HG02623 (cell line): ENCODE measurements around the gene NPAS3.

Source experiments
- ATAC-seq: cut with Tn5 transposase; IDR thresholded peaks from one replicate; pipeline ENCODE4 v1.9.1; 2021; ENCODE audit warnings: moderate library complexity; ENCODE audit not compliant: unreplicated experiment

The NPAS3 gene

GRCh38 chr14:33465846-33466700 is 527.4 kb downstream of the NPAS3 start:
- no peak for ATAC-seq

DNA sequence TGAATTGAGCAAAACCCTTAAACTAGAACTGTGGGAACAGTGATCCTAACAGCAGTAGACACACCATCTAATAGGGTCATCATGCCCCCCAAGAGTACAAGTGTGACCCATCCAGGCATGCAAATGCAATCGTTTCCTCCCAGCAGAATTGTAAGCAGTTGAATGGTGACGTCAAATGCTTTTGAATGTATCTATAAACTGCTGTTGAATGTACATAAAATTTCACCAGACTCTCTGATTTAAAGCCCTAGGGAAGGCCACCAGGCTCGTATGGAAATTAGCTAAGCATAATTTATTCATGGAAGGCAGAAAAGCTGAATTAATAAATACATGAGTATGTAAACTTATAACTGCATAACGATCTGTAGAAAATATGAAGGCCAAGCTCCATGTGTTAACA is 529.3 kb downstream of the NPAS3 start:
- ATAC-seq = no peak

GRCh38 chr14:33469898-33470297 is 531.2 kb downstream of the NPAS3 start:
- ATAC-seq = no peak

GRCh38 chr14:33471776-33472175 is 533.1 kb downstream of the NPAS3 start:
- ATAC-seq = no peak

- no peak for ATAC-seq
Observed at GRCh38 chr14:33475623-33476022, 536.9 kb downstream of the NPAS3 start.

GRCh38 chr14:33477797-33478196 is 539.1 kb downstream of the NPAS3 start:
- ATAC-seq = no peak

GRCh38 chr14:33480071-33480886 is 541.6 kb downstream of the NPAS3 start:
- no peak for ATAC-seq

GRCh38 chr14:33480887-33481184 is 542.2 kb downstream of the NPAS3 start:
- no peak for ATAC-seq

DNA sequence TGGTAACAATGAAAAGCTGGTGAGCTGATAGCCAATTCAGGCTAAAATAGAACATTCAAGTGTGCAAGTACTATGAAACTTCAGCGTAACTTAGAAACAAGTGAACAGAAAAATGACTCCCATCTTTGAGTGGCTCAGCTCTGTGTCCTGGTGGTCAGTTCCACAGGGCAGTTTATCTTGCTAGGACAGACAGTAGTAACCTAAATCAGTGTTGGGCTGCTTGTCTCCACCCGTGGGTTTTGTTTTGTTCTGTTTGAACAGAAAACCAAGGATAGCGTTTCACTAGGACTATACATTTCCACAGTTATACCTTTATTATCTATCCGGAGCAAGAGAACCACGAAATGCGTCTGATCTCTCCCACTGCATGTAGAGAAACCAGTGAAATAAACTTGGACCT is 544.4 kb downstream of the NPAS3 start:
- no peak for ATAC-seq

GRCh38 chr14:33483541-33483940 is 544.9 kb downstream of the NPAS3 start:
- ATAC-seq = no peak

DNA sequence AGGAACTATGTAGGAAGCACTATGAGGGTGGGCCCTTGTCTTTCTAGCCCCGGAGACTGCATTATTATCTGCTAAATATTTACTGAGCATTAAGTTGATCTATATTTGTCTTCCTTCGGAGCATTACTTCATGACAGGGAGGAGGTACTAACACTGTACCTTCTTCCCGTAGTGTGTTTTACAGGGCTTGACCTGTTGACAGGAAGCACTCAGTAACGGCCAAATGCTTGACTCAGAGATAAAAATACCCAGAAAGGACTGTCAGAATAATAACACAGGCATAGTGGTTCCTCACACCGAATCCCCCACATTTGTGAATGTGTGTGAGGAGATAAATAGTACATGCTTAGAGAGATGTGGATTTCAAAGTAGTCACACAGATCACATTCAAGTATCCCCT is 545.6 kb downstream of the NPAS3 start:
- no peak for ATAC-seq

DNA sequence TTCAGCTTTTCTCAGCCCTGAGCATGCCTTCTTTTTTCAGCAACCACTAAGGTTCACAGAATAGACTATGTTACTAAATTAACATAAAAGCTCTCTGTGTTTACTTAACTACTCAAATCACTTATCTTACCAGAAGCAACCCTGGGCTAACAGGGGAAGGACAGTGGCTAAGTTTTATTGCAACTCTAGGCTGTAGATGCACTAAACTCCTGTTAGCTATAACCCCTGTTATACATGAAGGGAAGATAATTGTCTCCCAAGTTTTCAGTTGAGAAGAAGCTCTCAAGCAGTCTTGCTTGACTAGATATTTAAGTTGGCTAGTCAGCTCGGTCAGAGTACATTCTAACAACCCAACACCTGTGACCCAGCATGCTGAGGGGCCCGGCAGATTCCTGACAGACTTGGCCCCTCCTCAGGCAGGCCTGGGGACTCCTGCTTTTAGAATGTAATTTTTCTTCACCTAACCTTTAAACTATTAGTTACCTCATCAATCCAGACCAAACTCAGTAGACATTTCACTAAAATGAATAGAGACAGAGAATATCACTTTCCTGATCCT is 547.7 kb downstream of the NPAS3 start:
- no peak for ATAC-seq

- ATAC-seq = no peak
Observed at GRCh38 chr14:33488582-33488981, 549.9 kb downstream of the NPAS3 start.

GRCh38 chr14:33490555-33490954 is 551.9 kb downstream of the NPAS3 start:
- no peak for ATAC-seq

GRCh38 chr14:33491112-33491511 is 552.4 kb downstream of the NPAS3 start:
- no peak for ATAC-seq

DNA sequence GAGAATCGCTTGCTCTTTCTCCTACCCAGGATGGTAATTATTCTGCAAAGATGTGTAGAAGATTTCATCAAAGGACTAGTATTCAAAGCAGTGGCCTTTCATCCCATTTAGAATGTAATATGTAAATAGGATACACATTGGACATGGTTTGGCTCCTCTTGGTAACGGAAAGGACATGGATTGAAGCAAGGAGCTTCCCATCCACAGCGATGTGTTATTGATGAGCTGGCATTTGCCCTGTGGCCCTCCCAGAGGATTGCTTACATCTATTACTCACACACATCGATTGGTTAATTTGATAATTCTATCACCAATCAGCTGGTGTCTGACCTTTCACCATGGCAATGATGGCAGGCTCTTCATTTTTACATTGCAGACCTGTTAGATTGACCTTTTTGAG is 553.8 kb downstream of the NPAS3 start:
- no peak for ATAC-seq

GRCh38 chr14:33493266-33493665 is 554.6 kb downstream of the NPAS3 start:
- ATAC-seq = no peak

DNA sequence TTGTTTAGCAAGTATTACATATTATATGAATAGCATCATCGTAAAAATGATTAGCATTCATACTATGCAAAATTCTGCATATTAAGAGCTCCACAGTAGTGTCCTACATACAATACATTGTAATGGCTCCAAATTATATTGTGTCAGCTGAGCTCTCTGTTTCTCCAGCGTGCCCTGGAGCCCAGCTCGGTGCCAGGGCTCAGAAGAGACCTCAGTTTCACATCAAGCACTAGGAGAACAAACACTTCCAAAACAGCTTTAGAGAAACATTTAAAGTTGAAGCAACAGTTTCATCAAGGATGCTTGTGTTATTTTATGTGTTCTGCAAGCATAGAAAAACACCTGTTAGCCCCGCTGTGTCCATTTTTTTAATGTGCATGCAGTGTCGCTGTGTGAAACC is 555.3 kb downstream of the NPAS3 start:
- no peak for ATAC-seq

- no peak for ATAC-seq
Observed at GRCh38 chr14:33499687-33500086, 561.0 kb downstream of the NPAS3 start.

- no peak for ATAC-seq
Observed at GRCh38 chr14:33504246-33505099, 565.8 kb downstream of the NPAS3 start.
